ENCODE measurements around the gene CRCP. TPM values are rescaled to one million over a fixed set of nuclear protein-coding genes. Genes with fewer than 3 reads are reported as not detected.
A peak's percentile ranks its signal among the peaks of the same experiment; 100 is the strongest.
"Not testable (repeated sequence)": the region's sequence is repeated elsewhere in the genome, so short reads cannot be mapped to it uniquely, and the experiment has no call there.

The CRCP gene
- total RNA-seq, 1 experiment from 2014 or later = 36.4 TPM

- CTCF ChIA-PET = no interaction called here
- intact Hi-C loops (cut with micrococcal nuclease) = no loop called here
- peaks cover 18% of the 10 kb centered on the region for H3K79me2 ChIP-seq (ENCODE audit: low read length)
Observed at GRCh38 chr7:66146701-66147100, 32.1 kb downstream of the CRCP start.

GRCh38 chr7:66147657-66148056, 33.0 kb downstream of the CRCP start:
- H3K9me3 ChIP-seq (ENCODE audit: low read length); H3K9me2 ChIP-seq (replicated peaks; ENCODE audit: low read length); H3K9ac ChIP-seq (ENCODE audit: low read length); H3K27me3 ChIP-seq (ENCODE audit: low read length); BruUV-seq (replicated peaks); H4K20me1 ChIP-seq (ENCODE audit: low read length); H3K27ac ChIP-seq (ENCODE audit: low read length); H3F3A ChIP-seq (ENCODE audit: low read length, unreplicated experiment); DNase-seq; intact Hi-C loops (cut with micrococcal nuclease); ATAC-seq; CTCF ChIA-PET; H3K4me2 ChIP-seq (ENCODE audit: low read length); H3K4me3 ChIP-seq (ENCODE audit: low read length); H2AFZ ChIP-seq (ENCODE audit: low read length); POLR2A ChIA-PET (ENCODE audit: unreplicated experiment): not testable (repeated sequence)
- Histone ChIP-seq H3K79me2 (ENCODE audit: low read length) (peaks cover 18% of the 10 kb centered on the region), H3K36me3 (ENCODE audit: low read depth, low read length) (peaks cover 64% of the 10 kb centered on the region), H3K4me1 (ENCODE audit: insufficient read depth, low read length) (peaks cover 21% of the 10 kb centered on the region)

More at GRCh38 chr7:66146701-66147100, 32.1 kb downstream of the CRCP start:
- H2AFZ ChIP-seq (ENCODE audit: low read length) = no peak overlapping the region
- no peak overlapping the region for H3K4me3 ChIP-seq (ENCODE audit: low read length)
- H3K4me2 ChIP-seq (ENCODE audit: low read length) = no peak overlapping the region
- H3K27me3 ChIP-seq (ENCODE audit: low read length) = no peaks in the 10 kb centered on the region
- H3K36me3 ChIP-seq (ENCODE audit: low read depth, low read length) = peaks cover 60% of the 10 kb centered on the region
- TF ChIP-seq CTCF (conservative IDR thresholded peaks at IDR 0.05; ENCODE audit: low read depth, low read length) (no peak), EZH2phosphoT487 (IDR thresholded peaks at IDR 0.05; ENCODE audit: borderline replicate concordance, low read length) (no peak), EZH2 (IDR thresholded peaks at IDR 0.05; ENCODE audit: low read length, unreplicated experiment) (no peak)
- H3K9ac ChIP-seq (ENCODE audit: low read length) = no peak overlapping the region
- peaks cover 21% of the 10 kb centered on the region for H3K4me1 ChIP-seq (ENCODE audit: insufficient read depth, low read length)
- DNase-seq = no peak
- no peaks in the 10 kb centered on the region for H3F3A ChIP-seq (ENCODE audit: low read length, unreplicated experiment)
- no peaks in the 10 kb centered on the region for H3K9me3 ChIP-seq (ENCODE audit: low read length)
- no peaks in the 10 kb centered on the region for H4K20me1 ChIP-seq (ENCODE audit: low read length)
- POLR2A ChIA-PET (ENCODE audit: unreplicated experiment) = no interaction called here
- no peak for ATAC-seq
- TSS peak; percentile 25 for BruUV-seq (replicated peaks)
- no peak overlapping the region for H3K27ac ChIP-seq (ENCODE audit: low read length)
- no peaks in the 10 kb centered on the region for H3K9me2 ChIP-seq (replicated peaks; ENCODE audit: low read length)

GRCh38 chr7:66150471-66150870, 35.8 kb downstream of the CRCP start:
- H2AFZ ChIP-seq (ENCODE audit: low read length) = no peak overlapping the region
- H3K4me1 ChIP-seq (ENCODE audit: insufficient read depth, low read length) = peaks cover 21% of the 10 kb centered on the region

More at GRCh38 chr7:66150471-66150870, 35.8 kb downstream of the CRCP start:
- no peak overlapping the region for H3K27ac ChIP-seq (ENCODE audit: low read length)
- H3K4me3 ChIP-seq (ENCODE audit: low read length) = no peak overlapping the region
- no peaks in the 10 kb centered on the region for H3F3A ChIP-seq (ENCODE audit: low read length, unreplicated experiment)
- TF ChIP-seq EZH2 (IDR thresholded peaks at IDR 0.05; ENCODE audit: low read length, unreplicated experiment) (no peak), EZH2phosphoT487 (IDR thresholded peaks at IDR 0.05; ENCODE audit: borderline replicate concordance, low read length) (no peak), CTCF (conservative IDR thresholded peaks at IDR 0.05; ENCODE audit: low read depth, low read length) (no peak)
- CTCF ChIA-PET = no interaction called here
- intact Hi-C loops (cut with micrococcal nuclease) = no loop called here
- POLR2A ChIA-PET (ENCODE audit: unreplicated experiment) = no interaction called here
- H3K9me3 ChIP-seq (ENCODE audit: low read length) = no peaks in the 10 kb centered on the region
- H3K9ac ChIP-seq (ENCODE audit: low read length) = no peak overlapping the region
- no TSS peak for BruUV-seq (replicated peaks)
- H3K9me2 ChIP-seq (replicated peaks; ENCODE audit: low read length) = no peaks in the 10 kb centered on the region
- H3K79me2 ChIP-seq (ENCODE audit: low read length) = peaks cover 18% of the 10 kb centered on the region
- H3K4me2 ChIP-seq (ENCODE audit: low read length) = no peak overlapping the region
- peaks cover 51% of the 10 kb centered on the region for H3K36me3 ChIP-seq (ENCODE audit: low read depth, low read length)
- DNase-seq (no peak), ATAC-seq (no peak)
- H4K20me1 ChIP-seq (ENCODE audit: low read length) = no peaks in the 10 kb centered on the region
- no peaks in the 10 kb centered on the region for H3K27me3 ChIP-seq (ENCODE audit: low read length)
